Liver (tissue), 9 donors: Measurements from ENCODE around the gene SIGLEC6. TPM values are rescaled to one million over a fixed set of nuclear protein-coding genes. Genes with fewer than 3 reads are reported as not detected.
A peak's percentile ranks its signal among the peaks of the same experiment; 100 is the strongest.

Experiments
- DNase-seq: peaks from one replicate; pipeline ENCODE4 v3.0.0-alpha.2; 2017; ENCODE audit warnings: low spot score
- H3K27ac ChIP-seq, 2 donors: one replicate each; pipeline ENCODE4 v1.7.0; 2013; ENCODE audit warnings: inconsistent platforms in 2 of 2, low read length in 2 of 2, control low read depth in 1 of 2, low read depth in 1 of 2, mild to moderate bottlenecking in 1 of 2
- H3K27me3 ChIP-seq, 4 donors: one replicate each; pipeline versions ENCODE4 v1.6.1 to v1.7.0; 2013; ENCODE audit warnings: low read length in 3 of 4, inconsistent platforms in 1 of 4, mild to moderate bottlenecking in 1 of 4, moderate library complexity in 1 of 4; ENCODE audit not compliant: control insufficient read depth in 4 of 4, insufficient read depth in 4 of 4
- H3K36me3 ChIP-seq, 4 donors: one replicate each; pipeline versions ENCODE4 v1.6.1 to v1.7.0; 2013; ENCODE audit warnings: low read length in 3 of 4, mild to moderate bottlenecking in 3 of 4, low read depth in 1 of 4, moderate library complexity in 1 of 4; ENCODE audit not compliant: control insufficient read depth in 4 of 4, insufficient read depth in 3 of 4
- H3K4me1 ChIP-seq, 4 donors: one replicate each; pipeline versions ENCODE4 v1.6.1 to v1.7.0; 2013; ENCODE audit warnings: low read length in 3 of 4, mild to moderate bottlenecking in 3 of 4, moderate library complexity in 1 of 4; ENCODE audit not compliant: control insufficient read depth in 4 of 4, insufficient read depth in 4 of 4
- H3K4me3 ChIP-seq, 3 donors: one replicate each; pipeline versions ENCODE4 v1.6.1 to v1.7.0; 2013; ENCODE audit warnings: low read length in 3 of 3, control low read depth in 1 of 3, low read depth in 1 of 3, mild to moderate bottlenecking in 1 of 3
- H3K9ac ChIP-seq, 2 donors: one replicate each; pipeline ENCODE4 v1.7.0; 2013; ENCODE audit warnings: low read length in 2 of 2, mild to moderate bottlenecking in 2 of 2, moderate library complexity in 2 of 2, control low read depth in 1 of 2, low read depth in 1 of 2
- H3K9me3 ChIP-seq, 4 donors: one replicate each; pipeline versions ENCODE4 v1.6.1 to v1.7.0; 2013; ENCODE audit warnings: low read length in 3 of 4; ENCODE audit not compliant: control insufficient read depth in 4 of 4
- CTCF ChIP-seq: fragments of 150-350 bp; IDR thresholded peaks from 2 replicates; pipeline ENCODE4 v1.5.1; 2017; ENCODE audit warnings: improper control_type of control experiment, low read depth, low read length; ENCODE audit not compliant: missing input control
- EGR1 ChIP-seq, 2 donors: IDR thresholded peaks; 2 replicates each; pipeline ENCODE4 v1.6.1; 2016 to 2018; ENCODE audit warnings: antibody characterized with exemption in 2 of 2, low read depth in 2 of 2
- FOXA1 ChIP-seq: IDR thresholded peaks from 2 replicates; pipeline ENCODE4 v1.6.1; 2016; ENCODE audit warnings: antibody characterized with exemption
- FOXA2 ChIP-seq: IDR thresholded peaks from 2 replicates; pipeline ENCODE4 v1.6.1; 2016; ENCODE audit warnings: antibody characterized with exemption
- GABPA ChIP-seq, 2 donors: IDR thresholded peaks in 1 of 2; conservative IDR thresholded peaks in 1 of 2; 2 replicates each; pipeline ENCODE4 v1.6.1; 2016; ENCODE audit warnings: antibody characterized with exemption in 2 of 2, mild to moderate bottlenecking in 1 of 2, moderate library complexity in 1 of 2
- HNF4A ChIP-seq, 2 donors: conservative IDR thresholded peaks; 2 replicates each; pipeline ENCODE4 v1.6.1; 2016; ENCODE audit warnings: antibody characterized with exemption in 2 of 2, mild to moderate bottlenecking in 2 of 2
- HNF4G ChIP-seq: IDR thresholded peaks from 2 replicates; pipeline ENCODE4 v1.6.1; 2016; ENCODE audit warnings: antibody characterized with exemption
- JUND ChIP-seq, 2 donors: IDR thresholded peaks; 2 replicates each; pipeline ENCODE4 v1.6.1; 2016; ENCODE audit warnings: antibody characterized with exemption in 2 of 2
- NR2F2 ChIP-seq: IDR thresholded peaks from 2 replicates; pipeline ENCODE4 v1.6.1; 2016; ENCODE audit warnings: antibody characterized with exemption
- RAD21 ChIP-seq, 2 donors: IDR thresholded peaks; 2 replicates each; pipeline ENCODE4 v1.6.1; 2016; ENCODE audit warnings: antibody characterized with exemption in 2 of 2, mild to moderate bottlenecking in 2 of 2
- REST ChIP-seq: IDR thresholded peaks from 2 replicates; pipeline ENCODE4 v1.6.1; 2016; ENCODE audit warnings: antibody characterized with exemption, mild to moderate bottlenecking
- RXRA ChIP-seq, 2 donors: IDR thresholded peaks; 2 replicates each; pipeline ENCODE4 v1.6.1; 2017 to 2018; ENCODE audit warnings: antibody characterized with exemption in 2 of 2, mild to moderate bottlenecking in 1 of 2
- SP1 ChIP-seq: IDR thresholded peaks from 2 replicates; pipeline ENCODE4 v1.6.1; 2018; ENCODE audit warnings: antibody characterized with exemption, mild to moderate bottlenecking
- TAF1 ChIP-seq: conservative IDR thresholded peaks from 2 replicates; pipeline ENCODE4 v1.6.1; 2016; ENCODE audit warnings: antibody characterized with exemption, mild to moderate bottlenecking
- YY1 ChIP-seq: IDR thresholded peaks from 2 replicates; pipeline ENCODE4 v1.6.1; 2016; ENCODE audit warnings: antibody characterized with exemption, mild to moderate bottlenecking
- WGBS: extraction: QIAGEN DNeasy Blood & Tissue Kit; methylation state at CpG from one replicate; pipeline ENCODE4 v1.1.7; 2013; 5-methylcytosine and 5-hydroxymethylcytosine counted together
- polyA plus RNA-seq, 2 donors: library from polyadenylated mRNA; stranded (reverse) in 1 of 2; unstranded in 1 of 2; fragments of 200-250 nt in 1 of 2; fragments of >200 nt in 1 of 2; fragmentation: Nextera tagmentation in 1 of 2; extraction: Ambion mirVana in 1 of 2; gene quantifications; one replicate each; pipeline versions ENCODE4 v1.2.1 to v1.2.3, GENCODE V29; 2013 to 2015
- total RNA-seq, 2 donors: library from RNA; depleted of rRNA; stranded (reverse); fragments of >200 nt; gene quantifications; one replicate each; pipeline ENCODE4 v1.2.3, GENCODE V29; 2014
- TF ChIP-seq, protein P1 (sequence below): IDR thresholded peaks from 2 replicates; pipeline ENCODE4 v1.6.1; 2016; ENCODE audit warnings: antibody characterized with exemption
- TF ChIP-seq, protein P2 (sequence below): IDR thresholded peaks from 2 replicates; pipeline ENCODE4 v1.6.1; 2016; ENCODE audit warnings: antibody characterized with exemption
- TF ChIP-seq, protein P3 (sequence below): IDR thresholded peaks from 2 replicates; pipeline ENCODE4 v1.6.1; 2016; ENCODE audit warnings: antibody characterized with exemption
- donor health status: healthy.
- donor health status: healthy.
- donor health status: healthy.
- donor health status: healthy.
- donor health status: healthy.

The SIGLEC6 gene
- total and polyA plus RNA-seq, 4 donors, result 0.08 to 0.47 (median 0.08) TPM; not detected in 1

- Histone ChIP-seq H3K27ac (no peak overlapping the region), H3K9ac (no peak overlapping the region), H3K9me3 (peaks cover 0 to 2% (median 0%) of the 10 kb centered on the region in 4 donors), H3K4me3 (no peak overlapping the region), H3K36me3 (peaks cover 3 to 25% (median 17%) of the 10 kb centered on the region in 4 donors), H3K4me1 (peaks cover 5 to 17% (median 9%) of the 10 kb centered on the region in 4 donors), H3K27me3 (peaks cover 0 to 5% (median 1%) of the 10 kb centered on the region in 4 donors)
- no peak for DNase-seq
- TF ChIP-seq, protein P1, sequence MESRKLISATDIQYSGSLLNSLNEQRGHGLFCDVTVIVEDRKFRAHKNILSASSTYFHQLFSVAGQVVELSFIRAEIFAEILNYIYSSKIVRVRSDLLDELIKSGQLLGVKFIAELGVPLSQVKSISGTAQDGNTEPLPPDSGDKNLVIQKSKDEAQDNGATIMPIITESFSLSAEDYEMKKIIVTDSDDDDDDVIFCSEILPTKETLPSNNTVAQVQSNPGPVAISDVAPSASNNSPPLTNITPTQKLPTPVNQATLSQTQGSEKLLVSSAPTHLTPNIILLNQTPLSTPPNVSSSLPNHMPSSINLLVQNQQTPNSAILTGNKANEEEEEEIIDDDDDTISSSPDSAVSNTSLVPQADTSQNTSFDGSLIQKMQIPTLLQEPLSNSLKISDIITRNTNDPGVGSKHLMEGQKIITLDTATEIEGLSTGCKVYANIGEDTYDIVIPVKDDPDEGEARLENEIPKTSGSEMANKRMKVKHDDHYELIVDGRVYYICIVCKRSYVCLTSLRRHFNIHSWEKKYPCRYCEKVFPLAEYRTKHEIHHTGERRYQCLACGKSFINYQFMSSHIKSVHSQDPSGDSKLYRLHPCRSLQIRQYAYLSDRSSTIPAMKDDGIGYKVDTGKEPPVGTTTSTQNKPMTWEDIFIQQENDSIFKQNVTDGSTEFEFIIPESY, result no peak
- WGBS, result 90% methylated on average over 4 of the region's 4 CpGs
Measured at GRCh38 chr19:51572908-51573307, 41.4 kb upstream of the SIGLEC6 start.

DNA sequence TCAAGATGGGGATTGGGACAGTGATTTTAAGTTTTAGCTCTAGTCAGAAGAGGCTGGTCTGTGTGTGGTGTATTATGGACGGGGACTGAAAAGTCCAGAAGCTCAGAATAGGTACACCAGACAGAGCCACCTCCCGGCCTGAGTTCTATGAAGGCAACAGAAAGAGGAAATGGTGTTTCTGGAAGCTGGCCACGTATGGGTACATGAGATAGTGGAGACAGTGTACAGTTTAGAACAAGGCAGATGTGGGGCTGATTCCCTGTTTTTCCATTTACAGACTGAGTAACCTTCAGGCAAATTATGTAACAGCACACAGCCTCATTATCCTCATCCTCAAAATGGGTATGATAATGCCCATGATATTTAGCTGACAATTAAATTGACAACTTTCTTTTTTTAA lies 40.9 kb upstream of the SIGLEC6 start:
- DNase-seq, result no peak
- Histone ChIP-seq H3K4me3 (peak overlapping the region in 2 of 3 donors; percentile 71 to 85), H3K27me3 (peaks cover 0 to 5% (median 2%) of the 10 kb centered on the region in 4 donors), H3K4me1 (peaks cover 5 to 17% (median 9%) of the 10 kb centered on the region in 4 donors), H3K36me3 (peaks cover 3 to 25% (median 17%) of the 10 kb centered on the region in 4 donors), H3K27ac (no peak overlapping the region), H3K9me3 (peaks cover 0 to 2% (median 0%) of the 10 kb centered on the region in 4 donors), H3K9ac (no peak overlapping the region)
- TF ChIP-seq GABPA (IDR thresholded peaks at IDR 0.05 in 1 of 2, conservative IDR thresholded peaks at IDR 0.05 in 1 of 2) (no peak), NR2F2 (no peak), FOXA1 (no peak), TAF1 (no peak), EGR1 (IDR thresholded peaks at IDR 0.05; ENCODE audit: low read depth in 2 of 2) (no peak), REST (no peak), FOXA2 (no peak), HNF4A (conservative IDR thresholded peaks at IDR 0.05) (no peak), RAD21 (IDR thresholded peaks at IDR 0.05) (no peak), RXRA (IDR thresholded peaks at IDR 0.05) (no peak), HNF4G (no peak), CTCF (no peak), JUND (IDR thresholded peaks at IDR 0.05) (no peak), YY1 (no peak), SP1 (no peak)
- TF ChIP-seq, protein P1, result no peak
- TF ChIP-seq, protein P2, sequence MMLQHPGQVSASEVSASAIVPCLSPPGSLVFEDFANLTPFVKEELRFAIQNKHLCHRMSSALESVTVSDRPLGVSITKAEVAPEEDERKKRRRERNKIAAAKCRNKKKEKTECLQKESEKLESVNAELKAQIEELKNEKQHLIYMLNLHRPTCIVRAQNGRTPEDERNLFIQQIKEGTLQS, result no peak
- TF ChIP-seq, protein P3, sequence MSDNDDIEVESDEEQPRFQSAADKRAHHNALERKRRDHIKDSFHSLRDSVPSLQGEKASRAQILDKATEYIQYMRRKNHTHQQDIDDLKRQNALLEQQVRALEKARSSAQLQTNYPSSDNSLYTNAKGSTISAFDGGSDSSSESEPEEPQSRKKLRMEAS, result no peak
- 71% methylated on average over 3 of the region's 3 CpGs for WGBS
